CD4-positive, alpha-beta T cell treated with Interferon alpha-2 for 1 hour (primary cell): ENCODE results near the gene PTK7.
"Not testable (repeated sequence)": the region's sequence is repeated elsewhere in the genome, so short reads cannot be mapped to it uniquely, and the experiment has no call there.

Source experiments
- DNase-seq, 2 donors: peaks; one replicate each; pipeline ENCODE4 v3.0.0-alpha.2; 2020 to 2022

The PTK7 gene

GRCh38 chr6:43075670-43076463 is at the start of gene PTK7:
PTK7 (plus strand) TSS chr6:43076314; CDS start chr6:43076489, 175 bp downstream.
- peak; percentile 7 to 22 for DNase-seq

DNA sequence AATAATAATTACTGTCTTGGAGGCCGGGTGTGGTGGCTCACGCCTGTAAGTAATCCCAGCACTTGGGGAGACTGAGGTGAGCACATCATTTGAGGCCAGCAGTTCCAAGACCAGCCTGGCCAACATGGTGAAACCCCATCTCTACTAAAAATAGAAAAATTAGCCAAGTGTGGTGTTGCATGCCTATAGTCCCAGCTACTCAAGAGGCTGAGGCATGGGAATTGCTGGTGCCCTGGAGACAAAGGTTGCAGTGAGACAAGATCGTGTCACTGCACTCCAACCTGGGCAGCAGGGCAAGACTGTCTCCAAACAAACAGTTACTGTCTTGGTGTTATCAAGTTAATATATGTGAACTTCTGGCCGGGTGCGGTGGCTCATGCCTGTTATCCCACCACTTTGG is 49.7 kb upstream of the PTK7 start:
- no peak for DNase-seq

- no peak for DNase-seq
Observed at GRCh38 chr6:43029120-43029519, 47.0 kb upstream of the PTK7 start.

DNA sequence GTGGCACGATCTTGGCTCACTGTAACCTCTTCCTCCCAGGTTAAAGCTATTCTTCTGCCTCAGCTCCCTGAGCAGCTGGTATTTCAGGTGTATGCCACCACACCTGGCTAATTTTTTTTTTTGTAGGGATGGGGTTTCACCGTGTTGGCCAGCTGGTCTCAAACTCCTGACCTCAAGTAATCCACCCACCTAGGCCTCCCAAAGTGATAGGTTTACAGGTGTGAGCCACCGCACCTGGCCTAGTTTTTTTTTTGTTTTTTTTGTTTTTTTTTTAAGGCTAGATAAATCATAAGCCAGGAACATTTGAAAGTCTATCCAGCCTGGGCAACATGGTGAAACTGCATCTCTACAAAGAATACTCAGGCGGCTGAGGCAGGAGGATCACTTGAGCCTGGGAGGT is 43.8 kb upstream of the PTK7 start:
- no peak for DNase-seq

GRCh38 chr6:43033496-43034189 is 42.5 kb upstream of the PTK7 start:
- DNase-seq, result no peak

- no peak for DNase-seq
Observed at GRCh38 chr6:43034190-43034525, 42.0 kb upstream of the PTK7 start.

DNA sequence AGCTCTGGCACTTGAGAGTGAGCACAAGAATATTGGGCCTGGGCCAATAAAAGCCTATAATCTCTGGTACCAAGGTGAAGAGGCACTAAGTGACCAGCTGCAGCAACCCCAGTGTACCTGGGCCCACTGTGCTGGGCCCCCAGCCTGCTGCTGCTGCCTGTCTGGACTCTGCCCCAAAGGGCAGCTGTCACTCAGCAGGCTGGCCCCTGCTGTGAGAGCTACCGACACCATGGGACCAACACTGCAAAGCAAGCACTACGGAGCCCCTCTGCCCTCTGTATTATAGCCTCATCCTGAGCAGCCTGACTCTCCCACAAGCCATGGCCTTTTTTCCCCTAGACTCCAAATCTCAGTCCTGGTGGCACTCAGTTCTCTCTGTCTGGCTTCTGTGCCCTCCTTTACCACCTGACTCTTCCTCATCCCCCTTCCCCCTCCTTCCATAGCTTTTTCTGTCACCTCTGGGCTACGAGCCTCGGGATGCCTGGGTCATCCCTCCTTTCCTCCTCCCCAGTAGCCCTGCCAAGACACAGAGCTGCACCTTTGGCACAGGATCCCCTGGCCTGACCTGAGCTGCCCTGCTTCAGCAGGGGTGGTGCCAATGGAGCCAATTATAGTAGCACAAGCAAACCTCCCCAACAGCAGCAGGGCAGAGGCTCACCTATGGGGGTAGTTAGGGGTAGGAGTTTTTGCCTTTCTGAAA is 40.5 kb upstream of the PTK7 start:
- DNase-seq, result no peak

GRCh38 chr6:43036712-43037111 is 39.4 kb upstream of the PTK7 start:
- DNase-seq, result no peak

DNA sequence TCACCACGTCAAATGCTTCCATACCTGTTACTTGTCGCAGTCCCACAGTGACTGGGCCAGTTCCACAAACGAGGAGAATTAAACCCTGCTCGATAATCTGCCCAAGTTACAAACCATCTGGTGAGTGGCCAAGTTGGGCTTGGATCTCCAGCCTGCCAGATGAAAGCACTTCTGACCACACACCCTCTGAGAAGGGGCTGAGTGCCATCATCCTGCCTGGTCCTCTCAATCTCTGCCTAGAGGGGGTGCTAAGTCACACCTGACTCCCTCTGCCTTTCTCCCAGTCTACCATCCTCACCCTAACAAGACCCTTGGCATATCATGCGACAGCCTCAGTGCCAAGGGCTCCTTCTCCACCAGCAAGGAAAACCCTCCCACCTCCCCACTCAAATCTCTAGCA is 38.9 kb upstream of the PTK7 start:
- no peak for DNase-seq

- no peak for DNase-seq
Observed at GRCh38 chr6:43037706-43038105, 38.4 kb upstream of the PTK7 start.

DNA sequence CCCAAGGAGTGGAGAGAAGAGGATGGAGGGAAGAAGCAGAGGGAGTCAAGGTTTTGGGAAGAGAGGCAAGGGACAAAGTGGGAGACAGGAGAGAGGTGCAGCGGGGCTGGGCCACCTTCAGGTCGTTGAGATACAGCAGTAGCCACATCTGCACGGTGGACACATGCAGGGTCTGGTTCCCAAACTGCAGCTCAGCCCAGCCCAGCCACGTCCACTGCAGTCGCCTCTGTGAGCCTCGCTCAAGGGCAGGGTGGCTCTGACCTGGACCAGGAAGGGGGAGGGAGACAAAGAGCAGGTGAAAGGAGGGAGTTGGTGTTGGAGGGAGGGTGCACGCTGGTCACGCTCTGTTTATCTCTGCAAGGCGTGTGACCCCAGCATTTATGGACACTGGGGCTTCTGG is 37.4 kb upstream of the PTK7 start:
- DNase-seq, result no peak

GRCh38 chr6:43040542-43041257 is 35.4 kb upstream of the PTK7 start:
- no peak for DNase-seq

- not testable (repeated sequence) for DNase-seq
Observed at GRCh38 chr6:43041475-43041874, 34.6 kb upstream of the PTK7 start.

- DNase-seq, result no peak
Observed at GRCh38 chr6:43043310-43043709, 32.8 kb upstream of the PTK7 start.

DNA sequence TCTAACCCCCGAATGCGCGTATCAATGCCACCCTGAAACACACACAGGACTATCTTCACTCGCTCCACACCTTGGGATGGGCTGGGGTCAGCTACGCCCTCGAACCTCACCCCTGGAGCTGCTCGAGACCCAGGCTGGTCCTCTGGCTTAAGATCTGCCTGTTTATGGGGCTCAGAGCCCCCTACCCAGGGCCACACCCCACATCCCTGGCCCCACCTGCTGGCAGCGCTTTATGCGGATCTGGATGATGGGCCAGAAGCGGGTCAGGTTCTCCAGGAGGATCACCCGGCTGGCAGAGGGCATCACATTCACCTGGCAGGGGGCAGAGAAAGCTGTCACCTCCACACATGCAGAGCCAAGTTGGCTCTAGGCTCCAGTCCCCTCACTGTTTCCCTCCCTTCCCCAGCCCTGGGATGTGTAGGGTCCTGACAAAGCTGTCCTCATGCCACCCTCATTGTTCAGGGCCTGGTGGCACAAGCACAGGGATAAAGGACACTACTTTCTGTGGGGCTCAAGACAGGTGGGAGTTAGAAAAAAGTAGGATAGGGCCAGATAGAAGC is 30.7 kb upstream of the PTK7 start:
- no peak for DNase-seq

DNA sequence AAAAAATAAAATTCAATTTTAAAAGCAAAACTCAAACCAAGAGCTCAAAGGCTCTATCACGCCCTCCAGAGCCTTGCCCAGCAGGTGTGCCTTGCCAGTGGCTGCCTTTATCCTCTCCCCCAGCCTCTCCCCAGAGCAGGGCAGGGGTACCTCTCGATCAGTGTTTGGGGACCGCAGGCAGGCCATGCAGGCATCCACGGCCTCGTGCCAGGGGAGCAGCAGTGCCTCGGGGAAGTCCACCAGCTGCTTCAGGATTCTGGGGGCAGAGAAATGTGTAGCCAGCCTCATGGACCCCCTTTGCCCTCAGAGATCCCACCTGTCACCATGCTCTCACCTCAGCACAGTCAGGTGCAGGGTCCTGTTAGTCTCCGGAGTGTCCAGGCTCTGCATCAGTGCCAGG is 28.1 kb upstream of the PTK7 start:
- no peak for DNase-seq

- DNase-seq, result no peak
Observed at GRCh38 chr6:43050981-43051380, 25.1 kb upstream of the PTK7 start.

DNA sequence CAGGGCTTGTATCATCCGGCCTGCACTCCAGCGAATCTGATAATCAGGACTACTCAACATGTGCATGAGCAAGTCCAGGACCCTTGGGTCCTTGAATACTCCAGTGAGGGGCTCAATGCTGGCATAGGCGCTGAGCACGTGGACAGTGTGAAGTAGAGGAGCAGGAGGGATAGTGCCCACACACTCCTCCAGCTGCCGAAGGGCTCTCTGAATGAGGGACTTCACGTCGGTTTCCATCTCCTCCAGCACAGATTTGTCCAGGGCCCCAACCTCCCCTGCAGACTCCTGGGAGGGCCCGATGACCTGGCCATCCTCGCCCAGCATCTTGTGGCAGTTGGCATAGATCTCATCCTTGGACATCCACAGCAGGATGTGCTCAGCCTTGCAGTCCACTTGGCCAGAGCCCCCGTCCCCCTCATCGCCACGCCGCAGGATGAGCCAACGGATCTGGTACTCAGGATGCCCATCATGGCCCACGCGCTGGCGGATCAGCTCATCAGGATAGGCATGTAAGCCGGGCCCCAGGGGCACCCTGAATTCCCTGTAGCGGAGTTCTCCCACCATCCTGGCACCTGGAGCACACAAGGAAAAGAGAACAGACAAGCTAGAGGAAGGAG is 23.8 kb upstream of the PTK7 start:
- DNase-seq, result no peak

- DNase-seq, result no peak
Observed at GRCh38 chr6:43052842-43053544, 23.1 kb upstream of the PTK7 start.

DNA sequence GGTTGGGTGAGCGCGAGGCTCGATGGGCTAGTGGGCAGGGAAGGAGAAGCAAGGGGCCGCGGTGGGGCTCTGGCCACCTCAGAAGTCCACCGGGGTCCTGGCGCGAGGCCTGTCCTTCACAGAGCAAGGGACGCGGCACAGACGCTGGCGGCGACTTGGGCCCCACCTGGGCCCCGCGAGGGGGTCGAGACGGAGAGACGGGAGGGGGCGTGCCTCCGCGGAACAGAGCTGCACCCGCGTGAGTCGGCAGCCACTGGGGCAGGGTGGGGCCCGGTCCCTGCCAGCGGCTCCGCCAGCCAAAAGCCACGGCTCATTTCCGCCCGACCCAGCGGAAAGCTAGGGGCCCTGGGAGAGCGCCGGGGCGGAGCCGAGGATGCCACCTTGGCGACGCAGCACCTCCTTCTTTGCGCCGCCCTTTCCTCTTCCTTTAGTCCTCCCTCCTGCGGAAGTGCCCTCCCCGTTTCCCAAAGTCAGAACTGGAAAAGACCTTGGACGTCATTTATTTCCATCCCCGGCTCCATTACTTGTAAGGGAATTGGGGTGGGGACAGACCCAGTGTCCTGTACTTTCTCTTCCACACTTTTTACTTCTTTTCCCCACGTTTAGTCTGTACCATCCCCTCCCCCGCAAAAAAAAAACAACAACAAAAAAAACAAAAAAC is 22.4 kb upstream of the PTK7 start, which contains the start of gene CUL7:
CUL7 (minus strand) TSS at position 307 of the 661 bp plus-strand sequence. CDS start 1,063 bp downstream, outside the sequence.
- peak; percentile 82 to 92 for DNase-seq
